HG03066 (cell line): ENCODE results near the gene MAN1A2.
"Not testable (repeated sequence)": the region's sequence is repeated elsewhere in the genome, so short reads cannot be mapped to it uniquely, and the experiment has no call there.

Experiments used
- ATAC-seq: cut with Tn5 transposase; IDR thresholded peaks from one replicate; pipeline ENCODE4 v1.9.1; 2021; ENCODE audit warnings: low read depth; ENCODE audit not compliant: unreplicated experiment

MAN1A2 gene

GRCh38 chr1:117367046-117368025, at the start of gene MAN1A2:
TSS of gene MAN1A2 (plus strand) at chr1:117367449. CDS start at chr1:117368184, 735 bp downstream.
- ATAC-seq, result peak; percentile 64

DNA sequence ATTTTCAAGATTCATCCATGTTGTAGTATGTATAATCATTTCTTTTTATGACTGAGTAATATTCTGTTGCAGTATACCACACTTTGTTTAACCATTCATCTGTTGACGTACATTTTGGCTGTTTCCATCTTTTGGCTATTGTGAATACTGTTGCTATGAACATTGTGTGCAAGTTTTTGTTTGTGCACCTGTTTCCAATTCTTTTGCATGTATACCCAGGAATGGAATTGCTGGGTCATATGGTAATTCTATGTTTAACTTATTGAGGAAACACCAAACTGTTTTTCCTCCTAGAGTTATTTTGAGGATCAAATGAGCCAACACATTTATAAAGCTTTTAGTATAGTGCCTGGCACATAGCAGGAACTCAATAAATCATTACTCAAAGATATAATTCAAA, 49.2 kb upstream of the MAN1A2 start:
- ATAC-seq, result no peak

GRCh38 chr1:117318426-117318825, 48.8 kb upstream of the MAN1A2 start:
- no peak for ATAC-seq

DNA sequence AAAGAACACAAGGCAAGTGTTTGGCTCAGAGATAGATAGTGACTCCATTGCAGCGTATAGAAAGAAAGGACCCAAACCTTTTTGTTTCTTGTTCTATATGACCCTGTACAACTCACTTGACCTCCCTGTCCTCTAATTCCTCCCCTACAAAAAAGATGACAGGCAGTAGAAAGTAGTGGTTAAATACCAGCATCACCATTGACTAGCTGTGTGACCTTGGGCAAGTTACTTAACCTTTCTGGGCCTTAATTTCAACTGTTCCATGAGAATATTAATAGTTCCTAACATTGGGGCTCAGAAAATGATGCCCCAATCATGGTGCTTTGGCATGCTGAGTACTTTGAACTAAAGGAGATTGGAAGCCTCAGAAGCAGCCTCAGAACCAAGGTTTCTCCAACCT, 46.7 kb upstream of the MAN1A2 start:
- no peak for ATAC-seq

DNA sequence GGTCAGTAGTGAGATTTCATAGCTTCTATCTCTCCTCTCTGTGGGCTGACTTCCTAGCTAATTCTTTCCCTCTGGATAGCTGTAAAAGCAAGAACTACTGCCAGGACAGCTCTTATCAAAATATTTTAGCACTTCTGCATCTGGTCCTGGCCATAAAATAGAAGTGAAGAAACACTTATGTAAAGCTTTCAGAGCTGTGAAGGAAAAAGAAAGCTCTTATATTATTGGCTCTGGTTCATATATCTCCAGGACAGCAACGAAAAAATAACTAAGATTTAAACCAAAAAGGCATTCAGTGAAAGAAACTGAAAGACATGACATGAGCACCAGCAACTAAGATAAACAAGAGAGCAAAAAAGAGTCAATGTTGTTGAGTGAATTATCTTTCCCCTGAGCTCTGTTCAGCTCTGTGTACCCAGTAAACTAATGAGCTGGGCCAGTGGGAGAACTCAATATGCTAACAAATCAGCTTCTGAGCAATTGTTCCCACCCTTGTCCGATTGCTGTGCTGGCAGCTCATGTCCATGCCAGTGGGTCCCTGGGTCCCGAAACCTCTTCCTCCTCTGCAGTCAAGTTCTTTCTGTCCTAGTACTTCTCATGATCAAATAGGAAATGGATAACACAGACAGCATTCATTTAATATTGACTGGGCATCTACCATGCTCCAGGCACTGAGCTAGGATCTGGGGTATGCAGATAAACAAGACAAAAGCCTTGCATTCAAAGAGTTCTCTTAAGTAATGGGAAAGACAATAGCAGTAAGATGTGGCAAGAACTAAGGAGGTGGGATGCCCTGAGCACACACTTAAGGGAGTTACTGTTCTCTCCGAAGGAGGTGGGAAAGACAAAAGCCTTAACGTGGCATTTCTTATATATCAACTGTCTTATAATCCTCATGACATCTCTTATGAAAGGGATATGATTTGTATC, 45.3 kb upstream of the MAN1A2 start:
- no peak for ATAC-seq

GRCh38 chr1:117324357-117324756, 42.9 kb upstream of the MAN1A2 start:
- no peak for ATAC-seq

GRCh38 chr1:117326035-117326434, 41.2 kb upstream of the MAN1A2 start:
- ATAC-seq, result not testable (repeated sequence)

GRCh38 chr1:117327011-117327410, 40.2 kb upstream of the MAN1A2 start:
- ATAC-seq, result no peak

DNA sequence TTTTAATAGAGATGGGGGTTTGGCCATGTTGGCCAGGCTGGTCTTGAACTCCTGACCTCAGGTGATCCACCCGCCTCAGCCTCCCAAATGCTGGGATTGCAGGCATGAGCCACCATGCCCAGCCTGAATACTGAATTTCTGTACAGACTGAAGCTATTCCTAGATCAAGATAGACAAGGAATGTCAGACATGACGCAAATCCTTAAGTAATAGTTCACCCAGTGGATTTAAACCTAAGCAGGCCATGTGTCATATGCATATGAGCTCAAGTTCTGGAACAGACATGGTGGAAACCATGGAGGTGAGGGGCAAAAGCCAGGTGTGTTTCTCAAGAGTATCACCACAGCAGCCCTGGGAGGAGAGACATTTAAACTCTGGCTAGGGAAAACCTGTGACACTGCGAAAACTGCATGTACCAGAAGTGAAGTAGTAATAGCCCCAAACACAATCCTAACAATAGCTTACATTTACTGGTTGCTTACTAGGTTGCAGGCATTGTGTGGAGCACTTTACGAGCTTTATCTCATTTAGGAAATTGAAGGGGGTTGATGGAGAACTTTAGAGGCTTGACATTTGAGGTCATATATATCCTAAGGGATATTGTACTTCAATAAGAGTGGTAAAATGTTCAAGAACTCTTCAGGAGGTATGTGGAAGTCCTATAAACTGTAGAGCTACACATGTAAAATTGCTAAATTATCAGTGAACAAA, 31.7 kb upstream of the MAN1A2 start:
- no peak for ATAC-seq

GRCh38 chr1:117336088-117336817, 31.0 kb upstream of the MAN1A2 start:
- ATAC-seq, result no peak

DNA sequence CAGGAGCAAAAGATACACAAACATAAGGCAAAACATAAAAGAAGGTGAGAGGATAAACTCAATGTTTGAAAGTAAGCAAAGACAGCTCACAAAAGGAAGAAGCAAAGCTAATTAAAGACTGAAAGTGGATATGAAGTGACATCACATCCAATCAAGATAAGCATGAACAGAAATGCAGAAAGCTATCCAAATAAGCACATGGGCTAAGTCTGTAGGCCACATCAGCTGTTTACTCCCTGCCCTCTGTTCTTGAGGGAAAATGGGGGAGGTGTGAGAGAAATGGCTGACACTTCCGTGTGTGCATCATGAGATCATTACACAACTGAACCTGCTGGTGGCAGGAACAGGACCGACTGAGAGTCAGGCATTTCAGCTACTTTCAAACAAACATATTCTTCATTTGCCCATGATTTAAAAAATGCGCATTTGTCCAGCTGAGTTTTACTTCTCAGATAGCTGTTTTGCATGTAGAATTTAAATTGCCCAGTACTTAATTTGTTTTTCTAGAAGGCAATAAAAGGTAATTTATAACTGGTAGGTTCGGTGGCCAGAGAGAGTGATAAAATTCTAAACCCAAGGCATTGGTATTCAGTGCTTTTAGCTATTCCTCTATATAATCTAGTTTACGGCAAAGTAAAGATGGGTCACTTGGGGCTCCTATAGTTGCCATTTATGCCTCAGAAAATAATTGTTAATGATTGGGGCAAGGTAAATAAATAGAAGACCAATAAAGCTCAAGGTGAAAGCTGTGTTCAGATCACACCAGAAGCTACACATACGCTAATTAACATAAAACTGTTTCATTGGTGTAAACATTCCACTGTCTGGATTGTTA, 27.2 kb upstream of the MAN1A2 start:
- no peak for ATAC-seq

DNA sequence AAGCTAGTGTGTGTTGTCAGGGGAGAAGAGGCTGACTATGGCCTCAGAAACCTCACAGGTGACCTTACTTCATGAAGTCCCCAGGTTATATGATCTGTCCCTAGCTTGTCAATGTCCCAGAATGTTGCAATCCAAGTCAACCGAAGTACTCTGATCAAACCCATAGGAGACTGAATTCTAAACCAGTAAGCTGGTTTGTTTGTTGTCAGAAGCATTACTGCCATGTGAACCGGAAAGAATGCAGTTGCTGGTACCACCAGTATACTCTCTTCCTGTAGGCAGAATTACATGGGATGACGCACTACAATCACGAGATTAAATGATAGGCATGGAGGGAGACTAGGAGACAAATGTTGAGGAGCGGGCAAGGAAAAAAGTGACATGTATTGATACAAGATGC, 26.1 kb upstream of the MAN1A2 start:
- no peak for ATAC-seq

DNA sequence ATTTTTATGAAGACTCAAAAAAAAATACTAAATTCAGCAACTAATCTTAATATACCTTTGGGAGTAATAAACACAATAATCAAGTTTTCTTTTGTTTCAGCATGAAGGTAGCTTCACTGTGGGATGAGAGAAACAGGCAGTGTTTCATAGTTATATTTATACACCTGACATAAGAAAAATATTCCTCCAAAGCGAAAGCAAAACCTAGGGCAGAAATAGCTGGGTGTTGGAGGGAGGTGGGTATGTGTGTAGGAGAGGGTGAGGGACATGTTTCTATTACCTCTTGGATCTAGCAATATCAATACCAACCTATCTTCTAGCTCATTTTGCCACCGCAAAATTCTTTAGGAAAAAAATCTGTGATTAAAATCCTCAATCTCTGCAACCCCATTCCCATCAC, 24.9 kb upstream of the MAN1A2 start:
- ATAC-seq, result no peak

DNA sequence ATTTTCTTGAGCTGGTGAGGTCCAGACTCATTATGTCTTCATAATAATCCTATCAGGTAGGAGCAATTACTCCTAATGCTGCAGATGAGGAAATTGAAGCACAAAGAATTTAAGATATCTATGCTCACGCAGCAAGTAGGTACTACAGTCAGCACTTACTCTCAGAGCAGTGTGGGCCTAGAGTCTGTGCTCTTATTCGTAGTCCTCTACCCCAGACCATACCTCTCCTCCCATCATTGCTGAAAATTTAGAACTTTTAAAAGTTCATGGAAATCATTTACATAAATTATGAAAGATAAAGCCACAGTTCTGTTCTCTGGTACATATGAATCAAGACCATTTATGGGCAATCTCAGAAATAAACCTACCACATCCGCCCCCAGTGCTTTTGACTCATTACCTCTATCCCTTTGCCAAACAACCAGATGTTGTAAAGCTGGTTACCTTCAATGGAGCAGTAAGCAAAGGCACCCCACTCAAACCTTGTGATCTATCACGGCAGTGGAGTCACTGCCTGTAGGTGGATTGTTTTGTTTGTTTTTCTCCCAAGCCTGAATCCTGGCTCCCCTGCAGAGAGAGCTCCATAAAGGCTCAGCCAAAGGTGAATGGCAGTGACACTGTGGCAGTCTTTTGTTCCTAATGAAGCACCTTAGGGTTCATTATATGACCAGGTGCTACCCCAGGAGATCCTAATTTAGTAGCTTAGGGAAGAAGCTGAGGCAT, 20.9 kb upstream of the MAN1A2 start:
- no peak for ATAC-seq

DNA sequence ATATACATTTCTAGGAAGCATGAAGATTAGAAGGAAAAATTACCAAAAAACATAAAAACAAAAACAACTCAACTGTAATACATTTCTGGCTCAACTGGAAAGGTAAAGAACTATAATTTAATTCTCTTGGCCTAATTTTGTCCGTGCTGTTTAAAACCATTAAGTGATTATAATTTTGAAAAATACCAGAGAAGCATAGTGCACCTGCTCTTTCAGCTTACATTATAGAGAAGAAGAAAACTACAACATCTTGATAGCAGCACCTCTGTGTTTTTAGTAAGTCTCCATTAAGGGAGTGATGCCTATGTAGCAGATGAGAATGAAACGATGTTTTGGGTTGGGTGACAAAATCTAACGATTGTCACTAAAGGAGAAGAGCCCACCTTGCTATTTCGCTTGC, 19.3 kb upstream of the MAN1A2 start:
- ATAC-seq, result no peak

GRCh38 chr1:117352695-117353094, 14.6 kb upstream of the MAN1A2 start:
- ATAC-seq, result not testable (repeated sequence)

DNA sequence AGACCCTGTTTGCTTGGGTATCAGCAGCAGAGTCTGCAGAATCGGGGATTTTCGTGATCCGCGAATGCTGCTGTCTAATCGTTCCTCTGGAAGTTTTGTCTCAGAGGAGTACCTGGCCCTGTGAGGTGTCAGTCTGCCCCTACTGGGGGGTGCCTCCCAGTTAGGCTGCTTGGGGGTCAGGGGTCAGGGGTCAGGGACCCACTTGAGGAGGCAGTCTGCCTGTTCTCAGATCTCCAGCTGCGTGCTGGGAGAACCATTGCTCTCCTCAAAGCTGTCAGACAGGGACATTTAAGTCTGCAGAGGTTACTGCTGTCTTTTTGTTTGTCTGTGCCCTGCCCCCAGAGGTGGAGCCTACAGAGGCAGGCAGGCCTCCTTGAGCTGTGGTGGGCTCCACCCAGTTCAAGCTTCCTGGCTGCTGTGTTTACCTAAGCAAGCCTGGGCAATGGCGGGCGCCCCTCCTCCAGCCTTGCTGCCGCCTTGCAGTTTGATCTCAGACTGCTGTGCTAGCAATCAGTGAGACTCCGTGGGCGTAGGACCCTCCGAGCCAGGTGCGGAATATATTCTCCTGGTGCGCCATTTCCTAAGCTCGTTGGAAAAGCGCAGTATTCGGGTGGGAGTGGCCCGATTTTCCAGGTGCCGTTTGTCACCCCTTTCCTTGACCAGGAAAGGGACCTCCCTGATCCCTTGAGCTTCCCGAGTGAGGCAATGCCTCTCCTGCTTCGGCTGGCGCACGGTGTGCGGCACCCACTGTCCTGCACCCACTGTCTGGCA, 9.2 kb upstream of the MAN1A2 start:
- not testable (repeated sequence) for ATAC-seq

GRCh38 chr1:117358604-117358887, 8.7 kb upstream of the MAN1A2 start:
- ATAC-seq, result not testable (repeated sequence)
